Erythroblast (primary cell): ENCODE measurements around the gene NDUFB10.

ENCODE experiments used
- DNase-seq, 2 experiments: peaks; one replicate each; lab custom pipeline; 2025; lab: John Stamatoyannopoulos, UW
- GATA1 ChIP-seq: IDR thresholded peaks from 2 replicates; pipeline ENCODE4 v1.6.1; 2011; ENCODE audit warnings: low read depth, mild to moderate bottlenecking, control low read depth, low read length, moderate library complexity
- POLR2A ChIP-seq: IDR thresholded peaks from 2 replicates; pipeline ENCODE4 v1.6.1; 2011; ENCODE audit warnings: mild to moderate bottlenecking, low read length

The NDUFB10 gene

GRCh38 chr16:1959269-1960039 is at the start of gene NDUFB10:
Gene NDUFB10, plus strand, starts transcription at chr16:1959538. Its CDS starts 87 bp downstream, at chr16:1959625.
- TF ChIP-seq GATA1 = no peak
- peak; percentile 66 for TF ChIP-seq POLR2A
- peak; percentile 91 to 95 for DNase-seq

GRCh38 chr16:1909561-1910231 is 49.6 kb upstream of the NDUFB10 start:
- DNase-seq = no peak
- TF ChIP-seq GATA1 (no peak), POLR2A (no peak)

- no peak for DNase-seq
- TF ChIP-seq POLR2A (no peak), GATA1 (no peak)
These were observed 47.7 kb upstream of the NDUFB10 start for GRCh38 chr16:1911467-1912214.

- DNase-seq = no peak
- TF ChIP-seq POLR2A = no peak
- no peak for TF ChIP-seq GATA1
These were observed 47.2 kb upstream of the NDUFB10 start for GRCh38 chr16:1912215-1912543.

GRCh38 chr16:1913327-1914083 is 45.8 kb upstream of the NDUFB10 start:
- DNase-seq = no peak
- no peak for TF ChIP-seq GATA1
- TF ChIP-seq POLR2A = no peak

- DNase-seq = no peak
- TF ChIP-seq GATA1 = no peak
- TF ChIP-seq POLR2A = no peak
These were observed 45.2 kb upstream of the NDUFB10 start for GRCh38 chr16:1914084-1914608.

GRCh38 chr16:1914988-1915387 is 44.4 kb upstream of the NDUFB10 start:
- no peak for DNase-seq
- TF ChIP-seq POLR2A = no peak
- no peak for TF ChIP-seq GATA1

- no peak for TF ChIP-seq GATA1
- TF ChIP-seq POLR2A = no peak
- no peak for DNase-seq
These were observed 43.4 kb upstream of the NDUFB10 start for GRCh38 chr16:1915732-1916639.

GRCh38 chr16:1916640-1916990 is 42.7 kb upstream of the NDUFB10 start:
- TF ChIP-seq GATA1 (no peak), POLR2A (no peak)
- DNase-seq = no peak

GRCh38 chr16:1917056-1917664 is 42.2 kb upstream of the NDUFB10 start:
- TF ChIP-seq POLR2A (no peak), GATA1 (no peak)
- no peak for DNase-seq

GRCh38 chr16:1917665-1918350 is 41.5 kb upstream of the NDUFB10 start:
- DNase-seq = no peak
- TF ChIP-seq GATA1 = no peak

- no peak for DNase-seq
- no peak for TF ChIP-seq POLR2A
- no peak for TF ChIP-seq GATA1
These were observed 40.7 kb upstream of the NDUFB10 start, which contains the start of gene HS3ST6 for GRCh38 chr16:1918351-1919326. Gene HS3ST6, minus strand, starts transcription at chr16:1918415. Its CDS starts 92 bp downstream, at chr16:1918323.
